ENCODE results near the gene MEN1. TPM values are rescaled to one million over a fixed set of nuclear protein-coding genes. Genes with fewer than 3 reads are reported as not detected.

MEN1 gene
- total and polyA plus RNA-seq, 9 of the 15 experiments (the other 6 are each of a cell fraction or from before 2014, with no cell fraction given): 3.4 to 57.2 (median 19.3) TPM

DNA sequence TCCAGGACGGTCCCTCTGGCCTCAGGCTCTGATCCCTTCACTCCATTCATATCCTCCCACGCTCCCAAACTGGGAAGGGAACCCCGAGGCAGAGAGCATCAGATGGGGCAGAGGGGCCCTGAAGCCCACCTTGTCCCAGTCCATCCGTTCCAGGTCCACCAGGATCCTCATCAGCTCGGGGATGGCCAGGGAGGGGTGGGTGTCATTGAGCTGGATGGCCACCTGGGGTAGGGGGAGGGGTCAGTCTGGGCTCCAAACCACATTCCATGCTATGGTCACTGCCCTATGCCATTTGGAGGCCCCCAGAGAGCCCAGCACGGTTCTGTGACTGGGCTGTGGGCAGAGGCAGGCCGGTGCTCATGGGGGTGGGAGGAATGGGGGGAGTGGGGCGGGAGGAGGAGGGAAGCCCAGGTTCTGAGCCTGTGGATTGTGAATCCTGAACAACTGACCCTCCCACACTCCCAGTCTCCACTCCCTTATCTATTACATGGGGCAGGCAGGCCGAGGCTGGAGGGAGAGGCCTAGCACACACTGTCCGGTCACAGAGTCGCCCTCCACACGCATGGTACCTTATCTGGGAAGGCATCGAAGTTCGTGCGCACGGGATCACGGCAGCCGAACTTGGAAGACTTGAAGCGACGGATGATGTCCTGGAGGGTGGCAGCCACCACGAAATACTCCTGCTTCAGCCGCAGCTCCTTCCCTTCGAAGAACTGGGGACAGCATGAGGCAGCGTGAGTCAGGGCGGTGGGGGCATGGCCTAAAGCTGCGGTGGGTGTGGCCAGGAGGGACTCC, 56.0 kb downstream of the MEN1 start:
- H3K9ac ChIP-seq (ENCODE audit: insufficient read depth in 1 of 2, low read depth in 2 of 2, low read length in 2 of 2): peak overlapping the region; percentile 48 to 82; a peak in 3 of 4 replicates
- no peaks in the 10 kb centered on the region for H3K9me3 ChIP-seq (replicated peaks; ENCODE audit: control insufficient read depth, insufficient read depth, low read depth, low read length)
- H3K27me3 ChIP-seq (ENCODE audit: control insufficient read depth in 2 of 2, insufficient read depth in 2 of 2, low read length in 2 of 2): no peaks in the 10 kb centered on the region
- H3K27ac ChIP-seq (ENCODE audit: extremely low read depth, low read depth, low read length): peak overlapping the region; percentile 59; the same call in 2 of the 3 replicates
- CTCF ChIA-PET (ENCODE audit: low intra/inter-chr PET ratio): interaction anchor here (0.7 kb wide), 1 partner anchor 151 kb away, joined by 3 read pairs; no protein-coding TSS in a partner anchor
- no TSS peak for BruUV-seq (replicated peaks)
- peak; percentile 79 to 82 (median 80) for DNase-seq (ENCODE audit: extremely low read depth in 1 of 4, low spot score in 3 of 4)
- H2AFZ ChIP-seq (ENCODE audit: low read depth, low read length): peak overlapping the region; percentile 93
- H3K4me3 ChIP-seq: no peak overlapping the region
- intact Hi-C loops (cut with micrococcal nuclease): no loop called here
- in situ Hi-C loops (cut with MboI): no loop called here
- peak; percentile 87 for FAIRE-seq
- peak overlapping the region; percentile 52; the same call in 1 of the 2 replicates for H3K4me2 ChIP-seq (ENCODE audit: insufficient read depth, low read length)
- H4K20me1 ChIP-seq (replicated peaks; ENCODE audit: control insufficient read depth, insufficient read depth, low read length): no peaks in the 10 kb centered on the region
- peaks cover 11 to 56% of the 10 kb centered on the region in 2 experiments for H3K4me1 ChIP-seq (replicated peaks in 1 of 2; ENCODE audit: control insufficient read depth in 2 of 2, insufficient read depth in 2 of 2, low read length in 2 of 2)
- no peaks in the 10 kb centered on the region for H3K79me2 ChIP-seq (ENCODE audit: control insufficient read depth, insufficient read depth, low read length)
- peak; percentile 81 for ATAC-seq
- no peaks in the 10 kb centered on the region for H3K36me3 ChIP-seq (ENCODE audit: control insufficient read depth, insufficient read depth, low read length)
- 21% methylated on average over 22 of the region's 26 CpGs for WGBS (ENCODE audit: insufficient coverage, low coverage, missing lambda C conversion rate)
- H3K9me1 ChIP-seq (ENCODE audit: control insufficient read depth, insufficient read depth, low read length): no peaks in the 10 kb centered on the region
- POLR2A ChIA-PET: interaction anchor here (0.6 to 2.1 kb wide), 6 partner anchors 8 to 366 kb away, joined by 3 to 6 read pairs (median 4); no protein-coding TSS in a partner anchor
- TF ChIP-seq ZNF740 (CRISPR knock-in tag; IDR thresholded peaks at IDR 0.05): 0 out of 2 replicates have a peak, but pooled peaks have one; percentile 48
- no peak for TF ChIP-seq ZNF740 (tag; IDR thresholded peaks at IDR 0.05)
- TF ChIP-seq CBFA2T3 (IDR thresholded peaks at IDR 0.05): peak; percentile 44; the same call in 1 of the 2 replicates
- peak; percentile 93 for TF ChIP-seq BHLHE40 (IDR thresholded peaks at IDR 0.05; ENCODE audit: low read length)
- TF ChIP-seq MAZ (CRISPR knock-in tag; conservative IDR thresholded peaks at IDR 0.05 in 1 of 2, IDR thresholded peaks at IDR 0.05 in 1 of 2): 0 out of 4 replicates have a peak, but pooled peaks of 1 of the 2 experiments have one; percentile 47
- peak; percentile 67 for TF ChIP-seq DPF2 (IDR thresholded peaks at IDR 0.05)
- TF ChIP-seq JUN (IDR thresholded peaks at IDR 0.05; ENCODE audit: borderline replicate concordance, low read depth, low read length): no peak
- no peak for TF ChIP-seq JUN (CRISPR knock-in tag; IDR thresholded peaks at IDR 0.05; ENCODE audit: borderline replicate concordance)
- peak; percentile 52 for TF ChIP-seq SMAD4 (CRISPR knock-in tag; conservative IDR thresholded peaks at IDR 0.05)
- no peak for TF ChIP-seq TRIM24 (IDR thresholded peaks at IDR 0.05)
- TF ChIP-seq GABPB1 (CRISPR knock-in tag; IDR thresholded peaks at IDR 0.05): peak; percentile 49; the same call in 1 of the 2 replicates
- TF ChIP-seq BRD4 (IDR thresholded peaks at IDR 0.05): no peak
- peak in 1 of 2 experiments; percentile 46; a peak in 1 of 4 replicates for TF ChIP-seq RCOR1 (IDR thresholded peaks at IDR 0.05; ENCODE audit: borderline replicate concordance in 1 of 2, low read depth in 2 of 2, low read length in 2 of 2)
- no peak for TF ChIP-seq MCM2 (IDR thresholded peaks at IDR 0.05; ENCODE audit: low read depth)
- TF ChIP-seq SMARCA4 (IDR thresholded peaks at IDR 0.05): peak; percentile 44; the same call in 1 of the 2 replicates
- no peak for TF ChIP-seq ELK1 (CRISPR knock-in tag; IDR thresholded peaks at IDR 0.05)
- no peak for TF ChIP-seq KHSRP (IDR thresholded peaks at IDR 0.05)
- no peak for TF ChIP-seq NR4A1 (CRISPR knock-in tag; IDR thresholded peaks at IDR 0.05)
- TF ChIP-seq NR4A1 (tag; IDR thresholded peaks at IDR 0.05): peak; percentile 73; the same call in 1 of the 2 replicates
- no peak for TF ChIP-seq TAF7 (tag; IDR thresholded peaks at IDR 0.05)
